ENCODE results near the gene GPR179.
A peak's percentile ranks its signal among the peaks of the same experiment; 100 is the strongest.
"Not testable (repeated sequence)": the region's sequence is repeated elsewhere in the genome, so short reads cannot be mapped to it uniquely, and the experiment has no call there.

Gene GPR179

GRCh38 chr17:38295602-38296365 lies 48.0 kb downstream of the GPR179 start:
- H3K4me3 Mint-ChIP-seq, result not testable (repeated sequence)
- peaks cover 13% of the 10 kb centered on the region for H3K27me3 Mint-ChIP-seq (ENCODE audit: low read depth, poor library complexity)

DNA sequence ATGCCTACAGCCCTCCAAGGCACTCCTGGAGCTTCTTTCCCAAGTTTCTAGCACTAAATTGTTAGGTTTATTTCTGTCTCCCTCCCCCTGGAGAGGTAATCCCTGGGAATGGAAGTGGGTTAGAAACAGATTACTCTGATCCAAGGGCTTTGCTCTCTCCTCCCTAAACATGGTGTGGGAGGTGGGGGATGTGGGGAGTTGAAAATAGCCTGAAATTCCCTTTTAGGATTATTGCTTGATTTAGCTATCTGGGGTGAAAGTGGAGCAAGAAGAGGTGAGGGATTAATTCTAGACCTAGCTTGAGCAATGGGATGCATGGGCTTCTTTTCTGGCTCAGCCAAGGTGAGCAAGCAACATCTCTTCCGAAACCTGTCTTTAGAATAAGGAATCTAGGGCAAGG lies 54.0 kb downstream of the GPR179 start:
- H3K4me1 Mint-ChIP-seq, result peaks cover 16% of the 10 kb centered on the region
- peaks cover 13% of the 10 kb centered on the region for H3K27me3 Mint-ChIP-seq (ENCODE audit: low read depth, poor library complexity)
- not testable (repeated sequence) for DNase-seq; H3K4me3 Mint-ChIP-seq; H3K36me3 Mint-ChIP-seq (ENCODE audit: low read depth); H3K9me3 Mint-ChIP-seq; H3K27ac Mint-ChIP-seq

More at GRCh38 chr17:38295602-38296365, 48.0 kb downstream of the GPR179 start:
- not testable (repeated sequence) for H3K9me3 Mint-ChIP-seq; DNase-seq; H3K36me3 Mint-ChIP-seq (ENCODE audit: low read depth)
- Mint-ChIP-seq H3K4me1 (peaks cover 11% of the 10 kb centered on the region), H3K27ac (peak overlapping the region; percentile 45)

GRCh38 chr17:38288217-38288827 lies 55.4 kb downstream of the GPR179 start:
- H3K4me3 Mint-ChIP-seq; H3K9me3 Mint-ChIP-seq; H3K27ac Mint-ChIP-seq; DNase-seq; H3K36me3 Mint-ChIP-seq (ENCODE audit: low read depth): not testable (repeated sequence)
- Mint-ChIP-seq H3K4me1 (peaks cover 20% of the 10 kb centered on the region), H3K27me3 (ENCODE audit: low read depth, poor library complexity) (peaks cover 13% of the 10 kb centered on the region)
- peak; percentile 25 for TF ChIP-seq CTCF (IDR thresholded peaks at IDR 0.05)

- H3K27me3 Mint-ChIP-seq (ENCODE audit: low read depth, poor library complexity); H3K9me3 Mint-ChIP-seq; H3K36me3 Mint-ChIP-seq (ENCODE audit: low read depth); H3K4me3 Mint-ChIP-seq: not testable (repeated sequence)
- DNase-seq, result peak; percentile 28
- peaks cover 20% of the 10 kb centered on the region for H3K4me1 Mint-ChIP-seq
- peak overlapping the region; percentile 90 for H3K27ac Mint-ChIP-seq
These were observed 57.2 kb downstream of the GPR179 start for GRCh38 chr17:38286501-38287091.

DNA sequence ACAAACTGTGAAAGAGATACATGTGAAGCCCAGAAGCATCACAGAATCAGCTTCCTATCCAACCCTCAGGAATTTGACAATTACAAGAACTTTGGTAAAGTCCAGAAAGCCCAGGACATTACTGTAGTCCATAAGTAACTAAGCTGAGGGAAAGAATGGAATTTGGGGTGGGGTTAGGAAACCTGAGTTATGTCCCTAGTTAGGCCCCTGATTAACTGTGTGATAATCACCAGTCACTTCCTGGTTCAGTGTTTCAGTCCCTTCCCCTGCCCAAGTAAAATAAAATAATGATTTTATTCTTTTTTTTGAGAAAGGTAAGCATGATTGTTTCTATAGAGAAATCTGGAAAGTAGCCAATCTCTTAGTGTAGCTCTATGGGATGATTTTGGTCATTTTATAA lies 57.8 kb downstream of the GPR179 start:
- not testable (repeated sequence) for H3K27me3 Mint-ChIP-seq (ENCODE audit: low read depth, poor library complexity); DNase-seq; H3K4me3 Mint-ChIP-seq; H3K36me3 Mint-ChIP-seq (ENCODE audit: low read depth); H3K9me3 Mint-ChIP-seq; H3K27ac Mint-ChIP-seq
- H3K4me1 Mint-ChIP-seq, result peaks cover 20% of the 10 kb centered on the region
